ENCODE data around the gene GAREM1.
A peak's percentile ranks its signal among the peaks of the same experiment; 100 is the strongest.

The GAREM1 gene

GRCh38 chr18:32438173-32438572 lies 32.5 kb downstream of the GAREM1 start:
- DNase-seq (ENCODE audit: low read depth), result no peak

GRCh38 chr18:32437100-32437834 lies 33.4 kb downstream of the GAREM1 start:
- DNase-seq (ENCODE audit: low read depth), result peak; percentile 31
- TF ChIP-seq CTCF (conservative IDR thresholded peaks at IDR 0.05; ENCODE audit: low read depth, low read length), result no peak
- H3K4me3 ChIP-seq (ENCODE audit: low read depth, low read length), result no peak overlapping the region

More at GRCh38 chr18:32438173-32438572, 32.5 kb downstream of the GAREM1 start:
- no peak for TF ChIP-seq CTCF (conservative IDR thresholded peaks at IDR 0.05; ENCODE audit: low read depth, low read length)
- H3K4me3 ChIP-seq (ENCODE audit: low read depth, low read length), result no peak overlapping the region

GRCh38 chr18:32435631-32436500 lies 34.8 kb downstream of the GAREM1 start:
- no peak overlapping the region for H3K4me3 ChIP-seq (ENCODE audit: low read depth, low read length)
- DNase-seq (ENCODE audit: low read depth), result no peak
- TF ChIP-seq CTCF (conservative IDR thresholded peaks at IDR 0.05; ENCODE audit: low read depth, low read length), result no peak

- H3K4me3 ChIP-seq (ENCODE audit: low read depth, low read length), result no peak overlapping the region
- no peak for DNase-seq (ENCODE audit: low read depth)
- TF ChIP-seq CTCF (conservative IDR thresholded peaks at IDR 0.05; ENCODE audit: low read depth, low read length), result no peak
Measured at GRCh38 chr18:32431753-32432152, 38.9 kb downstream of the GAREM1 start.

GRCh38 chr18:32429402-32429801 lies 41.3 kb downstream of the GAREM1 start:
- DNase-seq (ENCODE audit: low read depth), result no peak
- no peak for TF ChIP-seq CTCF (conservative IDR thresholded peaks at IDR 0.05; ENCODE audit: low read depth, low read length)
- H3K4me3 ChIP-seq (ENCODE audit: low read depth, low read length), result no peak overlapping the region

- no peak for TF ChIP-seq CTCF (conservative IDR thresholded peaks at IDR 0.05; ENCODE audit: low read depth, low read length)
- H3K4me3 ChIP-seq (ENCODE audit: low read depth, low read length), result no peak overlapping the region
- peak; percentile 53 for DNase-seq (ENCODE audit: low read depth)
Measured at GRCh38 chr18:32427084-32427900, 43.4 kb downstream of the GAREM1 start.

All from choroid plexus epithelial cell (primary cell).